GM12875 (cell line): ENCODE data around the gene HTR2A.
A peak's percentile ranks its signal among the peaks of the same experiment; 100 is the strongest.

Source experiments
- H3K4me3 ChIP-seq: one replicate; pipeline ENCODE4 v1.5.1; 2011; ENCODE audit warnings: low read depth, low read length, control low read depth
- CTCF ChIP-seq: IDR thresholded peaks from 2 replicates; pipeline ENCODE4 v1.5.1; 2011; ENCODE audit warnings: low read depth, mild to moderate bottlenecking, control low read depth, inconsistent platforms, low read length, moderate library complexity, borderline replicate concordance; ENCODE audit not compliant: insufficient read depth

HTR2A gene

GRCh38 chr13:46845146-46845545 is 51.7 kb downstream of the HTR2A start:
- H3K4me3 ChIP-seq = no peak overlapping the region
- no peak for TF ChIP-seq CTCF

- no peak overlapping the region for H3K4me3 ChIP-seq
- TF ChIP-seq CTCF = no peak
Observed at GRCh38 chr13:46844431-46844830, 52.4 kb downstream of the HTR2A start.

GRCh38 chr13:46839399-46839798 is 57.5 kb downstream of the HTR2A start:
- no peak for TF ChIP-seq CTCF
- no peak overlapping the region for H3K4me3 ChIP-seq

GRCh38 chr13:46834657-46835056 is 62.2 kb downstream of the HTR2A start:
- no peak overlapping the region for H3K4me3 ChIP-seq
- TF ChIP-seq CTCF = no peak

GRCh38 chr13:46831588-46832194 is 65.2 kb downstream of the HTR2A start:
- TF ChIP-seq CTCF = peak; percentile 41; the same call in 1 of the 2 replicates
- no peak overlapping the region for H3K4me3 ChIP-seq

- no peak for TF ChIP-seq CTCF
- H3K4me3 ChIP-seq = no peak overlapping the region
Observed at GRCh38 chr13:46830405-46831005, 66.3 kb downstream of the HTR2A start.

- H3K4me3 ChIP-seq = no peak overlapping the region
- no peak for TF ChIP-seq CTCF
Observed at GRCh38 chr13:46822551-46822950, 74.3 kb downstream of the HTR2A start.
